Measurements from ENCODE around the gene PPP6R3. TPM values are rescaled to one million over a fixed set of nuclear protein-coding genes. Genes with fewer than 3 reads are reported as not detected.

The PPP6R3 gene
- total and polyA plus RNA-seq, 2 of the 13 experiments (the other 11 are each of a cell fraction or from before 2014, with no cell fraction given): 41.2 to 83.4 TPM

GRCh38 chr11:68468217-68468828 lies 7.8 kb downstream of the PPP6R3 start (continued):
- TF ChIP-seq, protein P1, sequence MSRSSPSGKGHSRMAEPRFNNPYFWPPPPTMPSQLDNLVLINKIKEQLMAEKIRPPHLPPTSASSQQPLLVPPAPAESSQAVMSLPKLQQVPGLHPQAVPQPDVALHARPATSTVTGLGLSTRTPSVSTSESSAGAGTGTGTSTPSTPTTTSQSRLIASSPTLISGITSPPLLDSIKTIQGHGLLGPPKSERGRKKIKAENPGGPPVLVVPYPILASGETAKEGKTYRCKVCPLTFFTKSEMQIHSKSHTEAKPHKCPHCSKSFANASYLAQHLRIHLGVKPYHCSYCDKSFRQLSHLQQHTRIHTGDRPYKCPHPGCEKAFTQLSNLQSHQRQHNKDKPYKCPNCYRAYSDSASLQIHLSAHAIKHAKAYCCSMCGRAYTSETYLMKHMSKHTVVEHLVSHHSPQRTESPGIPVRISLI (CRISPR knock-in tag; IDR thresholded peaks at IDR 0.05; ENCODE audit: borderline replicate concordance): no peak
- TF ChIP-seq XBP1 (CRISPR knock-in tag; IDR thresholded peaks at IDR 0.05): no peak
- TF ChIP-seq TBL1XR1 (IDR thresholded peaks at IDR 0.05; ENCODE audit: borderline replicate concordance, low read length, partially characterized antibody): no peak
- no peak for TF ChIP-seq PTBP1 (IDR thresholded peaks at IDR 0.05; ENCODE audit: low read depth, low read length, poor library complexity, severe bottlenecking)
- no peak for TF ChIP-seq ZNF580 (CRISPR knock-in tag; IDR thresholded peaks at IDR 0.05; ENCODE audit: borderline replicate concordance, low read depth)
- TF ChIP-seq, protein P2, sequence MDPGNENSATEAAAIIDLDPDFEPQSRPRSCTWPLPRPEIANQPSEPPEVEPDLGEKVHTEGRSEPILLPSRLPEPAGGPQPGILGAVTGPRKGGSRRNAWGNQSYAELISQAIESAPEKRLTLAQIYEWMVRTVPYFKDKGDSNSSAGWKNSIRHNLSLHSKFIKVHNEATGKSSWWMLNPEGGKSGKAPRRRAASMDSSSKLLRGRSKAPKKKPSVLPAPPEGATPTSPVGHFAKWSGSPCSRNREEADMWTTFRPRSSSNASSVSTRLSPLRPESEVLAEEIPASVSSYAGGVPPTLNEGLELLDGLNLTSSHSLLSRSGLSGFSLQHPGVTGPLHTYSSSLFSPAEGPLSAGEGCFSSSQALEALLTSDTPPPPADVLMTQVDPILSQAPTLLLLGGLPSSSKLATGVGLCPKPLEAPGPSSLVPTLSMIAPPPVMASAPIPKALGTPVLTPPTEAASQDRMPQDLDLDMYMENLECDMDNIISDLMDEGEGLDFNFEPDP (CRISPR knock-in tag; conservative IDR thresholded peaks at IDR 0.05): no peak
- no peak for TF ChIP-seq ADNP (CRISPR knock-in tag; IDR thresholded peaks at IDR 0.05)
- TF ChIP-seq, protein P3, sequence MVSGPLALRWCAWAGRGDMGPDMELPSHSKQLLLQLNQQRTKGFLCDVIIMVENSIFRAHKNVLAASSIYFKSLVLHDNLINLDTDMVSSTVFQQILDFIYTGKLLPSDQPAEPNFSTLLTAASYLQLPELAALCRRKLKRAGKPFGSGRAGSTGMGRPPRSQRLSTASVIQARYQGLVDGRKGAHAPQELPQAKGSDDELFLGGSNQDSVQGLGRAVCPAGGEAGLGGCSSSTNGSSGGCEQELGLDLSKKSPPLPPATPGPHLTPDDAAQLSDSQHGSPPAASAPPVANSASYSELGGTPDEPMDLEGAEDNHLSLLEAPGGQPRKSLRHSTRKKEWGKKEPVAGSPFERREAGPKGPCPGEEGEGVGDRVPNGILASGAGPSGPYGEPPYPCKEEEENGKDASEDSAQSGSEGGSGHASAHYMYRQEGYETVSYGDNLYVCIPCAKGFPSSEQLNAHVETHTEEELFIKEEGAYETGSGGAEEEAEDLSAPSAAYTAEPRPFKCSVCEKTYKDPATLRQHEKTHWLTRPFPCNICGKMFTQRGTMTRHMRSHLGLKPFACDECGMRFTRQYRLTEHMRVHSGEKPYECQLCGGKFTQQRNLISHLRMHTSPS (CRISPR knock-in tag; IDR thresholded peaks at IDR 0.05; ENCODE audit: low read depth): no peak
- TF ChIP-seq GTF2F1 (IDR thresholded peaks at IDR 0.05; ENCODE audit: low read length): no peak
- no peak for TF ChIP-seq ELF4 (CRISPR knock-in tag; IDR thresholded peaks at IDR 0.05; ENCODE audit: borderline replicate concordance)
- TF ChIP-seq, protein P4, sequence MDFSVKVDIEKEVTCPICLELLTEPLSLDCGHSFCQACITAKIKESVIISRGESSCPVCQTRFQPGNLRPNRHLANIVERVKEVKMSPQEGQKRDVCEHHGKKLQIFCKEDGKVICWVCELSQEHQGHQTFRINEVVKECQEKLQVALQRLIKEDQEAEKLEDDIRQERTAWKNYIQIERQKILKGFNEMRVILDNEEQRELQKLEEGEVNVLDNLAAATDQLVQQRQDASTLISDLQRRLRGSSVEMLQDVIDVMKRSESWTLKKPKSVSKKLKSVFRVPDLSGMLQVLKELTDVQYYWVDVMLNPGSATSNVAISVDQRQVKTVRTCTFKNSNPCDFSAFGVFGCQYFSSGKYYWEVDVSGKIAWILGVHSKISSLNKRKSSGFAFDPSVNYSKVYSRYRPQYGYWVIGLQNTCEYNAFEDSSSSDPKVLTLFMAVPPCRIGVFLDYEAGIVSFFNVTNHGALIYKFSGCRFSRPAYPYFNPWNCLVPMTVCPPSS (IDR thresholded peaks at IDR 0.05): no peak
- TF ChIP-seq ARID5B (CRISPR knock-in tag; IDR thresholded peaks at IDR 0.05): peak; percentile 54
- no peak for TF ChIP-seq MYC (CRISPR knock-in tag; IDR thresholded peaks at IDR 0.05; ENCODE audit: borderline replicate concordance)
